ENCODE data around the gene PAN2.
"Not testable (repeated sequence)": the region's sequence is repeated elsewhere in the genome, so short reads cannot be mapped to it uniquely, and the experiment has no call there.

The PAN2 gene

GRCh38 chr12:56358836-56359532, 25.2 kb upstream of the PAN2 start:
- H3K4me1 Mint-ChIP-seq (ENCODE audit: low read depth): peaks cover 25% of the 10 kb centered on the region
- DNase-seq (ENCODE audit: low spot score): no peak
- no peaks in the 10 kb centered on the region for H3K9me3 Mint-ChIP-seq
- H3K36me3 Mint-ChIP-seq (ENCODE audit: low read depth): peaks cover 26% of the 10 kb centered on the region
- H3K27ac Mint-ChIP-seq: peak overlapping the region; percentile 97
- H3K4me3 Mint-ChIP-seq: peak overlapping the region; percentile 96
- no peaks in the 10 kb centered on the region for H3K27me3 Mint-ChIP-seq (ENCODE audit: low read depth)

- DNase-seq (ENCODE audit: low spot score): no peak
- Mint-ChIP-seq H3K27ac (no peak overlapping the region), H3K9me3 (no peaks in the 10 kb centered on the region), H3K27me3 (ENCODE audit: low read depth) (no peaks in the 10 kb centered on the region), H3K4me3 (no peak overlapping the region), H3K36me3 (ENCODE audit: low read depth) (peaks cover 63% of the 10 kb centered on the region), H3K4me1 (ENCODE audit: low read depth) (peaks cover 3% of the 10 kb centered on the region)
Measured at GRCh38 chr12:56351325-56351724, 17.5 kb upstream of the PAN2 start.

GRCh38 chr12:56350662-56351061, 16.9 kb upstream of the PAN2 start:
- no peak overlapping the region for H3K27ac Mint-ChIP-seq
- DNase-seq (ENCODE audit: low spot score): no peak
- no peak overlapping the region for H3K4me3 Mint-ChIP-seq
- H3K4me1 Mint-ChIP-seq (ENCODE audit: low read depth): no peaks in the 10 kb centered on the region
- no peaks in the 10 kb centered on the region for H3K27me3 Mint-ChIP-seq (ENCODE audit: low read depth)
- peaks cover 63% of the 10 kb centered on the region for H3K36me3 Mint-ChIP-seq (ENCODE audit: low read depth)
- no peaks in the 10 kb centered on the region for H3K9me3 Mint-ChIP-seq

GRCh38 chr12:56348776-56349175, 15.0 kb upstream of the PAN2 start:
- no peaks in the 10 kb centered on the region for H3K27me3 Mint-ChIP-seq (ENCODE audit: low read depth)
- H3K27ac Mint-ChIP-seq: no peak overlapping the region
- no peaks in the 10 kb centered on the region for H3K4me1 Mint-ChIP-seq (ENCODE audit: low read depth)
- no peak overlapping the region for H3K4me3 Mint-ChIP-seq
- peaks cover 58% of the 10 kb centered on the region for H3K36me3 Mint-ChIP-seq (ENCODE audit: low read depth)
- DNase-seq (ENCODE audit: low spot score): no peak
- no peaks in the 10 kb centered on the region for H3K9me3 Mint-ChIP-seq

GRCh38 chr12:56347255-56347654, 13.5 kb upstream of the PAN2 start:
- H3K4me1 Mint-ChIP-seq (ENCODE audit: low read depth); H3K9me3 Mint-ChIP-seq; H3K27me3 Mint-ChIP-seq (ENCODE audit: low read depth); H3K27ac Mint-ChIP-seq; H3K4me3 Mint-ChIP-seq; DNase-seq (ENCODE audit: low spot score): not testable (repeated sequence)
- H3K36me3 Mint-ChIP-seq (ENCODE audit: low read depth): peaks cover 63% of the 10 kb centered on the region

- H3K9me3 Mint-ChIP-seq: no peaks in the 10 kb centered on the region
- H3K4me1 Mint-ChIP-seq (ENCODE audit: low read depth): no peaks in the 10 kb centered on the region
- H3K4me3 Mint-ChIP-seq: no peak overlapping the region
- no peak for DNase-seq (ENCODE audit: low spot score)
- H3K36me3 Mint-ChIP-seq (ENCODE audit: low read depth): peaks cover 63% of the 10 kb centered on the region
- no peak overlapping the region for H3K27ac Mint-ChIP-seq
- H3K27me3 Mint-ChIP-seq (ENCODE audit: low read depth): no peaks in the 10 kb centered on the region
Measured at GRCh38 chr12:56346675-56347074, 12.9 kb upstream of the PAN2 start.

GRCh38 chr12:56342290-56342689, 8.5 kb upstream of the PAN2 start:
- H3K27me3 Mint-ChIP-seq (ENCODE audit: low read depth); H3K9me3 Mint-ChIP-seq; H3K27ac Mint-ChIP-seq; H3K4me3 Mint-ChIP-seq; DNase-seq (ENCODE audit: low spot score): not testable (repeated sequence)
- Mint-ChIP-seq H3K4me1 (ENCODE audit: low read depth) (peaks cover 22% of the 10 kb centered on the region), H3K36me3 (ENCODE audit: low read depth) (peaks cover 39% of the 10 kb centered on the region)

GRCh38 chr12:56341616-56342015, 7.8 kb upstream of the PAN2 start:
- H3K9me3 Mint-ChIP-seq: no peaks in the 10 kb centered on the region
- no peaks in the 10 kb centered on the region for H3K27me3 Mint-ChIP-seq (ENCODE audit: low read depth)
- peaks cover 35% of the 10 kb centered on the region for H3K36me3 Mint-ChIP-seq (ENCODE audit: low read depth)
- H3K4me1 Mint-ChIP-seq (ENCODE audit: low read depth): peaks cover 26% of the 10 kb centered on the region
- no peak for DNase-seq (ENCODE audit: low spot score)
- H3K27ac Mint-ChIP-seq: no peak overlapping the region
- no peak overlapping the region for H3K4me3 Mint-ChIP-seq

- H3K4me3 Mint-ChIP-seq: peak overlapping the region; percentile 85
- peaks cover 32% of the 10 kb centered on the region for H3K4me1 Mint-ChIP-seq (ENCODE audit: low read depth)
- no peaks in the 10 kb centered on the region for H3K9me3 Mint-ChIP-seq
- H3K27me3 Mint-ChIP-seq (ENCODE audit: low read depth): no peaks in the 10 kb centered on the region
- no peak for DNase-seq (ENCODE audit: low spot score)
- peak overlapping the region; percentile 98 for H3K27ac Mint-ChIP-seq
- H3K36me3 Mint-ChIP-seq (ENCODE audit: low read depth): peaks cover 21% of the 10 kb centered on the region
Measured at GRCh38 chr12:56339158-56339422, 5.3 kb upstream of the PAN2 start.

- Mint-ChIP-seq H3K27ac (peak within 1 kb of the TSS; percentile 98), H3K9me3 (no peaks in the 10 kb centered on the region), H3K36me3 (ENCODE audit: low read depth) (peaks cover 15% of the 10 kb centered on the region), H3K27me3 (ENCODE audit: low read depth) (no peaks in the 10 kb centered on the region), H3K4me1 (ENCODE audit: low read depth) (peaks cover 32% of the 10 kb centered on the region), H3K4me3 (peak within 1 kb of the TSS; percentile 85)
- DNase-seq (ENCODE audit: low spot score): peak; percentile 89
Measured at GRCh38 chr12:56338308-56339157, 4.7 kb upstream of the PAN2 start, which contains the start of gene IL23A. Gene IL23A (plus strand): TSS chr12:56338884. CDS start chr12:56339045, 161 bp downstream.

- H3K9me3 Mint-ChIP-seq: no peaks in the 10 kb centered on the region
- H3K27me3 Mint-ChIP-seq (ENCODE audit: low read depth): no peaks in the 10 kb centered on the region
- DNase-seq (ENCODE audit: low spot score): no peak
Measured at GRCh38 chr12:56337753-56338251, 4.0 kb upstream of the PAN2 start.

GRCh38 chr12:56336361-56337167, 2.8 kb upstream of the PAN2 start:
- Mint-ChIP-seq H3K27ac (peak overlapping the region; percentile 68), H3K4me3 (peak overlapping the region; percentile 26), H3K36me3 (ENCODE audit: low read depth) (peaks cover 11% of the 10 kb centered on the region), H3K4me1 (ENCODE audit: low read depth) (peaks cover 39% of the 10 kb centered on the region), H3K27me3 (ENCODE audit: low read depth) (no peaks in the 10 kb centered on the region), H3K9me3 (no peaks in the 10 kb centered on the region)
- DNase-seq (ENCODE audit: low spot score): no peak

More at GRCh38 chr12:56337753-56338251, 4.0 kb upstream of the PAN2 start:
- Mint-ChIP-seq H3K36me3 (ENCODE audit: low read depth) (peaks cover 9% of the 10 kb centered on the region), H3K27ac (peak overlapping the region; percentile 98), H3K4me1 (ENCODE audit: low read depth) (peaks cover 35% of the 10 kb centered on the region), H3K4me3 (peak overlapping the region; percentile 63)

GRCh38 chr12:56335527-56335926, 1.7 kb upstream of the PAN2 start:
- not testable (repeated sequence) for H3K27ac Mint-ChIP-seq; H3K36me3 Mint-ChIP-seq (ENCODE audit: low read depth)

GRCh38 chr12:56334490-56334793, 642 bp upstream of the PAN2 start:
- H3K27me3 Mint-ChIP-seq (ENCODE audit: low read depth): no peaks in the 10 kb centered on the region
- no peaks in the 10 kb centered on the region for H3K9me3 Mint-ChIP-seq
- peaks cover 8% of the 10 kb centered on the region for H3K36me3 Mint-ChIP-seq (ENCODE audit: low read depth)
- H3K4me3 Mint-ChIP-seq: peak overlapping the region; percentile 92
- H3K4me1 Mint-ChIP-seq (ENCODE audit: low read depth): peaks cover 34% of the 10 kb centered on the region
- DNase-seq (ENCODE audit: low spot score): no peak
- peak overlapping the region; percentile 99 for H3K27ac Mint-ChIP-seq

More at GRCh38 chr12:56335527-56335926, 1.7 kb upstream of the PAN2 start:
- not testable (repeated sequence) for DNase-seq (ENCODE audit: low spot score); H3K9me3 Mint-ChIP-seq; H3K4me3 Mint-ChIP-seq; H3K27me3 Mint-ChIP-seq (ENCODE audit: low read depth)
- peaks cover 41% of the 10 kb centered on the region for H3K4me1 Mint-ChIP-seq (ENCODE audit: low read depth)
